GM12873 (cell line): ENCODE results near the gene TJP3.

Experiments used
- TF ChIP-seq, protein P1 (sequence below): IDR thresholded peaks from 2 replicates; pipeline ENCODE4 v1.5.1; 2012; ENCODE audit warnings: low read depth, mild to moderate bottlenecking, moderate library complexity, low read length, control low read depth; ENCODE audit not compliant: insufficient read depth; ENCODE audit errors: missing control alignments

Gene TJP3

GRCh38 chr19:3766520-3766919 lies 58.3 kb downstream of the TJP3 start:
- TF ChIP-seq, protein P1, sequence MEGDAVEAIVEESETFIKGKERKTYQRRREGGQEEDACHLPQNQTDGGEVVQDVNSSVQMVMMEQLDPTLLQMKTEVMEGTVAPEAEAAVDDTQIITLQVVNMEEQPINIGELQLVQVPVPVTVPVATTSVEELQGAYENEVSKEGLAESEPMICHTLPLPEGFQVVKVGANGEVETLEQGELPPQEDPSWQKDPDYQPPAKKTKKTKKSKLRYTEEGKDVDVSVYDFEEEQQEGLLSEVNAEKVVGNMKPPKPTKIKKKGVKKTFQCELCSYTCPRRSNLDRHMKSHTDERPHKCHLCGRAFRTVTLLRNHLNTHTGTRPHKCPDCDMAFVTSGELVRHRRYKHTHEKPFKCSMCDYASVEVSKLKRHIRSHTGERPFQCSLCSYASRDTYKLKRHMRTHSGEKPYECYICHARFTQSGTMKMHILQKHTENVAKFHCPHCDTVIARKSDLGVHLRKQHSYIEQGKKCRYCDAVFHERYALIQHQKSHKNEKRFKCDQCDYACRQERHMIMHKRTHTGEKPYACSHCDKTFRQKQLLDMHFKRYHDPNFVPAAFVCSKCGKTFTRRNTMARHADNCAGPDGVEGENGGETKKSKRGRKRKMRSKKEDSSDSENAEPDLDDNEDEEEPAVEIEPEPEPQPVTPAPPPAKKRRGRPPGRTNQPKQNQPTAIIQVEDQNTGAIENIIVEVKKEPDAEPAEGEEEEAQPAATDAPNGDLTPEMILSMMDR = no peak

GRCh38 chr19:3767050-3767449 lies 58.9 kb downstream of the TJP3 start:
- TF ChIP-seq, protein P1 = no peak

DNA sequence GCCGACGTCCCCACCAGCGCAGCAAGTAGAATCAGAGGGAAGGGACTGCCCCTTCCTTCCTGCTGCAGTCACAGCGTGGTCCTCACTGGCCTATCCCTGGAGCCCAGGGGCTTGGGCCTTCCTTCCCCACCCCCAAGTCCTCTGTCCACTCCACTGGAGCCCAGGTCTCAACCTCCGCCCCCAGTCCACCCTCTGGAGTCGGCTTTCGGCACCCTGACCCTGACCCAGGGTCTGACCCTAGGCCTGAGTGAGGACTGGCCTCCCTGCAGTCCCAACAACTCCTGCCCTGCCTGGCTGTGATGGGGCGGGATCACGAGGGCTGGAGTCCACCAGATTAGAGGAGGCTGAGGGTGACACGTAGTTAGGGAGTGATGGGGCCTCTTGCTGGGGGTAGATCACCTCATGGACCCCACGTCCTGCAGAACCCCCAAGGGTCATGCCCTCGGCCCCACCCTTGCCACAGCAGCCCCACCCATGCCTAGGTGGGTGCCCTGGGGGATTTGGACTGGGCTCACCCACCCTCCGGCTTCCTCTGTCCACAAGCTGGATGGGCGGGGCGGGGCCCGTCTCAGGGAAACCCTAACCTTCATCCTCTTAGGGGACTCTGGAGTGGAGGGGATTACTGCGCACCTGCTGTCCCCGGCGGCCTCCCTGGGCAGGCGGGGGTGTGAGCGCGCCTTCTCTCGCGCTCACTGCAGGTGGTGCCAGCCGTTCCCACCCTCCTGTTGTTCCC lies 60.0 kb downstream of the TJP3 start:
- TF ChIP-seq, protein P1 = no peak

DNA sequence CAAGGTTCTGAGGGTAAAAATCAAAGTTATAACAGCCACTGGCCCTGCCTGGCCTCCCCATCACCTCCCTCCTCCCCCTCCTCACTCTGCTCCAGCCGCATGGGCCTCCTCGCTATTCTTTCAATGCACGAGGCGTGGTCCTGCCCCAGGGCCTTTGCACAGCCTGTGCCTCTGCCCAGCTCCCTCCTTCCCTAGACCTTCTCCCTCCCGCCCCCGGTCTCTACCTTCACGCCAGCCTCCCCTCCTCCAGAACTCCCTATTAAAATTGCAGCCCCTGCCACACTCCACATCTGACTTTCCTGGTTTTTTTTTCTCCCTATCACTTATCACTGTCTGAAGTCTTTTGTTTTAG lies 60.5 kb downstream of the TJP3 start:
- TF ChIP-seq, protein P1 = no peak

DNA sequence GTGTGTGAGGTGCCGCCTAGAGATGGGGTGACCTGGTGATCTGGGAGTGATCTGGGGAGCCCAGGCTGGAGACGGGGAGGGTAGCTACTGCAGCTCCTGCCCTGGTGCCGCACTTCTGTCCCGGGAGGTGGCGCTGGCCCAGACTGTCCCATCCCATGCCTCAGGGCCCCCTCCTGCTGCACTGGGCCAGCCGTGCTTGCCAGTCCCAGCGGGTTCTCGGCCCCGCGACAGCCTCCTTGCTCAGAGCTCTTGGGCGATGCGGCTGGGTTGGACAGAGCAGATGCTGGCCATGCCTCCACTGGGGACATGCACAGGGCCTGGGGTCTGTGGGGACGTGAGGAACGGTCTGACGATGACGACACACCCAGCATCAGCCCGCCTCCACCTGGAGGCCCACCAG lies 61.3 kb downstream of the TJP3 start:
- TF ChIP-seq, protein P1 = no peak

DNA sequence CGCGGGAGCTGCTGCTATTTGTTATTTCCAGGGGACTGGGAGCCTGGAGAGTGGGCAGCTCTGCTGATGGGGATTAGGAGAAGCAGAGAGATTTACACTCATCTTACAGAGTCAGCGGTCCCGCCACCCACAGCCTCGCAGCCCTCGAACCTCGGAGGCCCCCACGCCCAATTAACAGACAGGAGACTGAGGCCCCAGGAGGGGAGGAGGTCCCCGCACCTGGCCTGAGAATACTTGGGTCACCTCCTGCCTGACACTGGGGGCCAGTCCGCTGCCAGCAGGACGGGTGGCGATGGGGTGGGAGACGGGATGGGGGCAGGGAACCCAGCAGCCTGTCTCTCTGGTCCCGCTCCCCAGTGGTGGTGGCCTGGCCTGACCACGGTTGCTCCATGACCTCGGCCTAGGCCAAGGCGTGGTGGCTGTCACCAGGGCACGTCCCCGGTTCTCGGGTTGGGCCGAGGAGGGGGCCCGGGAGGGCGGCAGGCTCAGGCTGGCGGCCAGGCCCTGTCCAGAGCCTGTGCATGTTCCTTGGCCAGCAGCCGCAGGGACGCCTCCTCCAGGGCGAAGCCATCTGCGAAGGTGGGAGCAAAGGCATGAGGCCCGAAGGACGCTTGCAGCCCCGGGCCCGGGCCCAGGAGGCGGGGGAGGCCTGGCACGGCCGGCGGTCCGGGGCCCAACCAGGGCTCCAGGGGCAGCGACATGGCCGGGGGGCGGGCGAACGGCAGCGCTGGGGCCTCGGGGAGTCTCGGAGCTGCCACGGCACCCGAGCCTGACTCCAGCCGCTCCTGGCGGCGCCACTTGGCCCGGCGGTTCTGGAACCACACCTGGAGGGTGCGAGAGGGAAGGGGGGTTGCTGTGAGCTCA lies 62.2 kb downstream of the TJP3 start:
- TF ChIP-seq, protein P1 = no peak
